H9 (cell line): ENCODE measurements around the gene RIT2. TPM values are rescaled to one million over a fixed set of nuclear protein-coding genes. Genes with fewer than 3 reads are reported as not detected.

Experiments used
- DNase-seq: peaks from one replicate; pipeline ENCODE4 v3.0.0-alpha.2; 2017
- H2AFZ ChIP-seq: one replicate; pipeline ENCODE4 v1.6.1; 2013; ENCODE audit warnings: mild to moderate bottlenecking, low read length, control low read depth, moderate library complexity
- H2AK5ac ChIP-seq: 2 replicates; pipeline ENCODE4 v1.6.1; 2013; ENCODE audit warnings: low read length, control low read depth, mixed read lengths; ENCODE audit not compliant: insufficient read length
- H2BK120ac ChIP-seq: one replicate; pipeline ENCODE4 v1.6.1; 2013; ENCODE audit warnings: low read depth, mild to moderate bottlenecking, low read length, control low read depth, inconsistent platforms; ENCODE audit not compliant: poor library complexity, severe bottlenecking
- H2BK12ac ChIP-seq: 2 replicates; pipeline ENCODE4 v1.6.1; 2013; ENCODE audit warnings: low read length, control low read depth, mixed read lengths, low read depth; ENCODE audit not compliant: insufficient read length
- H2BK15ac ChIP-seq: 2 replicates; pipeline ENCODE4 v1.6.1; 2013; ENCODE audit warnings: low read depth, low read length, control low read depth
- H2BK20ac ChIP-seq: one replicate; pipeline ENCODE4 v1.6.1; 2013; ENCODE audit warnings: low read depth, mild to moderate bottlenecking, low read length, control low read depth, inconsistent platforms; ENCODE audit not compliant: poor library complexity, severe bottlenecking
- H2BK5ac ChIP-seq: 2 replicates; pipeline ENCODE4 v1.6.1; 2013; ENCODE audit warnings: low read length, control low read depth, mixed read lengths; ENCODE audit not compliant: insufficient read length
- H3K14ac ChIP-seq: 2 replicates; pipeline ENCODE4 v1.6.1; 2013; ENCODE audit warnings: low read length, control low read depth; ENCODE audit not compliant: insufficient read depth
- H3K18ac ChIP-seq: 2 replicates; pipeline ENCODE4 v1.6.1; 2013; ENCODE audit warnings: low read depth, mild to moderate bottlenecking, mixed read lengths, low read length, control low read depth; ENCODE audit not compliant: insufficient read length
- H3K23ac ChIP-seq: 2 replicates; pipeline ENCODE4 v1.6.1; 2013; ENCODE audit warnings: low read length, control low read depth, mixed read lengths, low read depth; ENCODE audit not compliant: insufficient read length
- H3K23me2 ChIP-seq: 2 replicates; pipeline ENCODE4 v1.6.1; 2013; ENCODE audit warnings: low read depth, mild to moderate bottlenecking, mixed read lengths, low read length, control low read depth; ENCODE audit not compliant: insufficient read length, poor library complexity, severe bottlenecking
- H3K27ac ChIP-seq: 2 replicates; pipeline ENCODE4 v1.5.1; 2013; ENCODE audit warnings: low read length, control low read depth, mixed read lengths, low read depth; ENCODE audit not compliant: insufficient read length
- H3K27me3 ChIP-seq: 2 replicates; pipeline ENCODE4 v1.6.1; 2013; ENCODE audit warnings: low read length, control low read depth, inconsistent platforms; ENCODE audit not compliant: insufficient read depth
- H3K4ac ChIP-seq: 2 replicates; pipeline ENCODE4 v1.6.1; 2013; ENCODE audit warnings: low read depth, mild to moderate bottlenecking, control low read depth, inconsistent platforms, low read length, moderate library complexity
- H3K4me1 ChIP-seq: 2 replicates; pipeline ENCODE4 v1.6.1; 2013; ENCODE audit warnings: low read length, control low read depth, inconsistent platforms; ENCODE audit not compliant: insufficient read depth
- H3K4me2 ChIP-seq: 2 replicates; pipeline ENCODE4 v1.6.1; 2013; ENCODE audit warnings: low read length, control low read depth, mixed read lengths; ENCODE audit not compliant: insufficient read length, insufficient read depth
- H3K56ac ChIP-seq: 2 replicates; pipeline ENCODE4 v1.6.1; 2013; ENCODE audit warnings: low read depth, mild to moderate bottlenecking, mixed read lengths, low read length, control low read depth; ENCODE audit not compliant: insufficient read length
- H3K79me1 ChIP-seq: 2 replicates; pipeline ENCODE4 v1.6.1; 2013; ENCODE audit warnings: low read depth, mild to moderate bottlenecking, moderate library complexity, low read length, control low read depth, inconsistent platforms; ENCODE audit not compliant: insufficient read depth, poor library complexity, severe bottlenecking
- H3K79me2 ChIP-seq: 2 replicates; pipeline ENCODE4 v1.6.1; 2013; ENCODE audit warnings: low read length, control low read depth, inconsistent platforms; ENCODE audit not compliant: insufficient read depth
- H3K9ac ChIP-seq: 2 replicates; pipeline ENCODE4 v1.6.1; 2013; ENCODE audit warnings: low read length, control low read depth, mixed read lengths; ENCODE audit not compliant: insufficient read length; ENCODE audit errors: extremely low read depth
- H3K9me3 ChIP-seq: one replicate; pipeline ENCODE4 v1.6.1; 2013; ENCODE audit warnings: low read depth, low read length, inconsistent platforms; ENCODE audit not compliant: control insufficient read depth
- H3T11ph ChIP-seq: one replicate; pipeline ENCODE4 v1.6.1; 2013; ENCODE audit warnings: mild to moderate bottlenecking, low read length, control low read depth, inconsistent platforms
- H4K20me1 ChIP-seq: one replicate; pipeline ENCODE4 v1.6.1; 2013; ENCODE audit not compliant: control insufficient read depth, insufficient read length, insufficient read depth
- H4K5ac ChIP-seq: 2 replicates; pipeline ENCODE4 v1.6.1; 2013; ENCODE audit warnings: low read depth, mild to moderate bottlenecking, mixed read lengths, low read length, control low read depth; ENCODE audit not compliant: insufficient read length
- H4K8ac ChIP-seq: replicated peaks from 2 replicates; pipeline ENCODE4 v1.6.1; 2013; ENCODE audit warnings: low read length, control low read depth, mixed read lengths, low read depth; ENCODE audit not compliant: insufficient read length
- H4K91ac ChIP-seq: 2 replicates; pipeline ENCODE4 v1.6.1; 2013; ENCODE audit warnings: low read depth, mild to moderate bottlenecking, moderate library complexity, mixed read lengths, low read length, control low read depth; ENCODE audit not compliant: insufficient read length
- H3K27ac Mint-ChIP-seq, 3 experiments: 2 replicates in 2 of 3; 3 replicates in 1 of 3; pipeline ENCODE4 v1.8.0; 2020 to 2021; ENCODE audit warnings: mixed read lengths in 3 of 3, mild to moderate bottlenecking in 1 of 3, moderate library complexity in 1 of 3
- H3K27me3 Mint-ChIP-seq: 2 replicates; pipeline ENCODE4 v1.8.0; 2021; ENCODE audit warnings: low read depth, mild to moderate bottlenecking, moderate library complexity, mixed read lengths
- H3K36me3 Mint-ChIP-seq, 3 experiments: 2 replicates in 2 of 3; 3 replicates in 1 of 3; pipeline ENCODE4 v1.8.0; 2020 to 2021; ENCODE audit warnings: low read depth in 3 of 3, mixed read lengths in 3 of 3; ENCODE audit not compliant: insufficient read depth in 1 of 3
- H3K4me1 Mint-ChIP-seq, 2 experiments: 2 replicates each; pipeline ENCODE4 v1.8.0; 2020; ENCODE audit warnings: mixed read lengths in 2 of 2
- H3K4me3 Mint-ChIP-seq, 2 experiments: 2 replicates in 1 of 2; 3 replicates in 1 of 2; pipeline ENCODE4 v1.8.0; 2020 to 2021; ENCODE audit warnings: mild to moderate bottlenecking in 2 of 2, mixed read lengths in 2 of 2, moderate library complexity in 1 of 2
- H3K9me3 Mint-ChIP-seq, 2 experiments: 2 replicates in 1 of 2; 3 replicates in 1 of 2; pipeline ENCODE4 v1.8.0; 2020; ENCODE audit warnings: mild to moderate bottlenecking in 2 of 2, mixed read lengths in 2 of 2, moderate library complexity in 1 of 2
- CTCF ChIP-seq: fragments of 200-600 bp; sonication (generic); conservative IDR thresholded peaks from 3 replicates; pipeline ENCODE4 v1.8.0; 2021; ENCODE audit warnings: antibody characterized with exemption, mild to moderate bottlenecking
- WGBS: extraction: QIAGEN DNeasy Blood & Tissue Kit; methylation state at CpG from one replicate; pipeline ENCODE4 v1.1.7; 2013; ENCODE audit warnings: missing lambda C conversion rate, low lambda C conversion rate, mixed read lengths; ENCODE audit not compliant: insufficient read length; ENCODE audit errors: extremely low coverage; 5-methylcytosine and 5-hydroxymethylcytosine counted together
- total RNA-seq: library from RNA; stranded (reverse); gene quantifications from 2 replicates; pipeline ENCODE4 v1.2.1, GENCODE V29; 2021

RIT2 gene
- total RNA-seq, 1 experiment from 2014 or later: 1.2 TPM

- H3K27me3 ChIP-seq: no peaks in the 10 kb centered on the region
- H3K9ac ChIP-seq: no peak overlapping the region
- no peak overlapping the region for H3K56ac ChIP-seq
- no peaks in the 10 kb centered on the region for H3K9me3 ChIP-seq
- H4K20me1 ChIP-seq: no peaks in the 10 kb centered on the region
- H2BK15ac ChIP-seq: no peak overlapping the region
- no peak overlapping the region for H3K27ac ChIP-seq
- no peak overlapping the region for H2AFZ ChIP-seq
- no peak overlapping the region for H3K4me2 ChIP-seq
- Mint-ChIP-seq H3K4me3 (no peak overlapping the region), H3K27me3 (no peaks in the 10 kb centered on the region), H3K9me3 (no peaks in the 10 kb centered on the region), H3K4me1 (peaks cover 0 to 12% of the 10 kb centered on the region in 2 experiments; a peak in 2 of 4 replicates), H3K27ac (no peak overlapping the region), H3K36me3 (no peaks in the 10 kb centered on the region)
- H3K23ac ChIP-seq: no peak overlapping the region
- no peaks in the 10 kb centered on the region; the same call in 1 of the 2 replicates for H3K79me2 ChIP-seq
- no peaks in the 10 kb centered on the region for H3K23me2 ChIP-seq
- DNase-seq: no peak
- no peak overlapping the region for H2BK120ac ChIP-seq
- H4K5ac ChIP-seq: no peak overlapping the region
- no peaks in the 10 kb centered on the region for H3K79me1 ChIP-seq
- no peak for TF ChIP-seq CTCF
- H3K14ac ChIP-seq: no peak overlapping the region
- no peak overlapping the region for H3K18ac ChIP-seq
- no peak overlapping the region for H2BK5ac ChIP-seq
- H3K4ac ChIP-seq: no peak overlapping the region
- H2BK12ac ChIP-seq: no peak overlapping the region
- H3K4me1 ChIP-seq: no peaks in the 10 kb centered on the region
- H4K91ac ChIP-seq: no peak overlapping the region
- H4K8ac ChIP-seq: no peak overlapping the region
- no CpG with 5 or more reads among the region's 4 CpGs for WGBS
- H2AK5ac ChIP-seq: no peak overlapping the region
- no peak overlapping the region for H2BK20ac ChIP-seq
- no peak overlapping the region for H3T11ph ChIP-seq
These were observed 157.1 kb downstream of the RIT2 start for GRCh38 chr18:42958353-42958752.
